ENCODE measurements around the gene CMTM7.

GRCh38 chr3:32410367-32411246, 19.0 kb downstream of the CMTM7 start:
- no peak for TF ChIP-seq POLR2A (IDR thresholded peaks at IDR 0.05; ENCODE audit: extremely low read depth, insufficient read length)
- TF ChIP-seq, protein P1, sequence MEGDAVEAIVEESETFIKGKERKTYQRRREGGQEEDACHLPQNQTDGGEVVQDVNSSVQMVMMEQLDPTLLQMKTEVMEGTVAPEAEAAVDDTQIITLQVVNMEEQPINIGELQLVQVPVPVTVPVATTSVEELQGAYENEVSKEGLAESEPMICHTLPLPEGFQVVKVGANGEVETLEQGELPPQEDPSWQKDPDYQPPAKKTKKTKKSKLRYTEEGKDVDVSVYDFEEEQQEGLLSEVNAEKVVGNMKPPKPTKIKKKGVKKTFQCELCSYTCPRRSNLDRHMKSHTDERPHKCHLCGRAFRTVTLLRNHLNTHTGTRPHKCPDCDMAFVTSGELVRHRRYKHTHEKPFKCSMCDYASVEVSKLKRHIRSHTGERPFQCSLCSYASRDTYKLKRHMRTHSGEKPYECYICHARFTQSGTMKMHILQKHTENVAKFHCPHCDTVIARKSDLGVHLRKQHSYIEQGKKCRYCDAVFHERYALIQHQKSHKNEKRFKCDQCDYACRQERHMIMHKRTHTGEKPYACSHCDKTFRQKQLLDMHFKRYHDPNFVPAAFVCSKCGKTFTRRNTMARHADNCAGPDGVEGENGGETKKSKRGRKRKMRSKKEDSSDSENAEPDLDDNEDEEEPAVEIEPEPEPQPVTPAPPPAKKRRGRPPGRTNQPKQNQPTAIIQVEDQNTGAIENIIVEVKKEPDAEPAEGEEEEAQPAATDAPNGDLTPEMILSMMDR (IDR thresholded peaks at IDR 0.05; ENCODE audit: low read depth, low read length) = no peak
